ENCODE measurements around the gene IMMP2L. TPM values are rescaled to one million over a fixed set of nuclear protein-coding genes. Genes with fewer than 3 reads are reported as not detected.

IMMP2L gene
- total and polyA plus RNA-seq, 2 experiments from 2014 or later, result 10.1 to 10.4 TPM

GRCh38 chr7:110842796-110843195 is 719.5 kb downstream of the IMMP2L start:
- no peaks in the 10 kb centered on the region for H3K4me1 ChIP-seq (ENCODE audit: insufficient read depth)

GRCh38 chr7:110841840-110842545 is 720.3 kb downstream of the IMMP2L start:
- H3K27me3 ChIP-seq (replicated peaks; ENCODE audit: insufficient read depth), result no peaks in the 10 kb centered on the region
- no peak for DNase-seq
- 4 to 12% methylated on average over 3 of the region's 3 CpGs for whole genome bisulfite sequencing, 2 experiments (ENCODE audit: low coverage in 1 of 2, low lambda C conversion rate in 2 of 2, missing lambda C conversion rate in 2 of 2)

More at GRCh38 chr7:110842796-110843195, 719.5 kb downstream of the IMMP2L start:
- 73 to 74% methylated on average over 4 of the region's 4 CpGs for WGBS, 2 experiments (ENCODE audit: low coverage in 1 of 2, low lambda C conversion rate in 2 of 2, missing lambda C conversion rate in 2 of 2)
- H3K9me2 ChIP-seq (ENCODE audit: insufficient read depth), result no peaks in the 10 kb centered on the region
- H2AFZ ChIP-seq, result no peak overlapping the region
- no peaks in the 10 kb centered on the region for H4K20me1 ChIP-seq (ENCODE audit: insufficient read depth)
- no peaks in the 10 kb centered on the region for H3K9me3 ChIP-seq (ENCODE audit: low read depth)
- in situ Hi-C loops (cut with MboI), result no loop called here
- H3K27ac ChIP-seq, result no peak overlapping the region
- TF ChIP-seq EZH2 (IDR thresholded peaks at IDR 0.05; ENCODE audit: insufficient read depth, poor library complexity, severe bottlenecking) (no peak), EZH2phosphoT487 (IDR thresholded peaks at IDR 0.05; ENCODE audit: insufficient read depth, low read depth) (no peak)
- no peak for DNase-seq
- H3K4me2 ChIP-seq (ENCODE audit: unreplicated experiment), result no peak overlapping the region
- no peaks in the 10 kb centered on the region for H3F3A ChIP-seq (ENCODE audit: insufficient read depth)
- no peaks in the 10 kb centered on the region for H3K79me2 ChIP-seq (ENCODE audit: insufficient read depth)
- H3K36me3 ChIP-seq (ENCODE audit: low read depth), result no peaks in the 10 kb centered on the region
- no peaks in the 10 kb centered on the region for H3K27me3 ChIP-seq (replicated peaks; ENCODE audit: insufficient read depth)
- H3K9ac ChIP-seq, result no peak overlapping the region
- H3K4me3 ChIP-seq, result no peak overlapping the region

GRCh38 chr7:110839866-110840265 is 722.4 kb downstream of the IMMP2L start:
- Histone ChIP-seq H3F3A (ENCODE audit: insufficient read depth) (no peaks in the 10 kb centered on the region), H4K20me1 (ENCODE audit: insufficient read depth) (no peaks in the 10 kb centered on the region), H3K4me1 (ENCODE audit: insufficient read depth) (no peaks in the 10 kb centered on the region), H3K36me3 (ENCODE audit: low read depth) (no peaks in the 10 kb centered on the region), H3K9ac (no peak overlapping the region), H3K27me3 (replicated peaks; ENCODE audit: insufficient read depth) (no peaks in the 10 kb centered on the region), H3K27ac (no peak overlapping the region), H3K9me3 (ENCODE audit: low read depth) (no peaks in the 10 kb centered on the region), H3K9me2 (ENCODE audit: insufficient read depth) (peaks cover 8% of the 10 kb centered on the region; the same call in 1 of the 2 replicates), H2AFZ (no peak overlapping the region), H3K79me2 (ENCODE audit: insufficient read depth) (no peaks in the 10 kb centered on the region), H3K4me2 (ENCODE audit: unreplicated experiment) (no peak overlapping the region), H3K4me3 (no peak overlapping the region)
- TF ChIP-seq EZH2 (IDR thresholded peaks at IDR 0.05; ENCODE audit: insufficient read depth, poor library complexity, severe bottlenecking) (no peak), EZH2phosphoT487 (IDR thresholded peaks at IDR 0.05; ENCODE audit: insufficient read depth, low read depth) (no peak)
- in situ Hi-C loops (cut with MboI), result no loop called here
- 61 to 64% methylated on average over 5 of the region's 5 CpGs for WGBS, 2 experiments (ENCODE audit: low coverage in 1 of 2, low lambda C conversion rate in 2 of 2, missing lambda C conversion rate in 2 of 2)
- peak; percentile 22 for DNase-seq

More at GRCh38 chr7:110841840-110842545, 720.3 kb downstream of the IMMP2L start:
- H4K20me1 ChIP-seq (ENCODE audit: insufficient read depth), result no peaks in the 10 kb centered on the region
- no peak overlapping the region for H2AFZ ChIP-seq
- peaks cover 4% of the 10 kb centered on the region; the same call in 1 of the 2 replicates for H3K9me2 ChIP-seq (ENCODE audit: insufficient read depth)
- H3K9ac ChIP-seq, result no peak overlapping the region
- no peak overlapping the region for H3K4me2 ChIP-seq (ENCODE audit: unreplicated experiment)
- in situ Hi-C loops (cut with MboI), result no loop called here
- H3K27ac ChIP-seq, result no peak overlapping the region
- no peaks in the 10 kb centered on the region for H3K79me2 ChIP-seq (ENCODE audit: insufficient read depth)
- no peak overlapping the region for H3K4me3 ChIP-seq
- H3K4me1 ChIP-seq (ENCODE audit: insufficient read depth), result no peaks in the 10 kb centered on the region
- H3K36me3 ChIP-seq (ENCODE audit: low read depth), result no peaks in the 10 kb centered on the region
- TF ChIP-seq EZH2phosphoT487 (IDR thresholded peaks at IDR 0.05; ENCODE audit: insufficient read depth, low read depth) (no peak), EZH2 (IDR thresholded peaks at IDR 0.05; ENCODE audit: insufficient read depth, poor library complexity, severe bottlenecking) (no peak)
- H3F3A ChIP-seq (ENCODE audit: insufficient read depth), result no peaks in the 10 kb centered on the region
- no peaks in the 10 kb centered on the region for H3K9me3 ChIP-seq (ENCODE audit: low read depth)

- no peaks in the 10 kb centered on the region for H3K36me3 ChIP-seq (ENCODE audit: low read depth)
- H4K20me1 ChIP-seq (ENCODE audit: insufficient read depth), result no peaks in the 10 kb centered on the region
- H3F3A ChIP-seq (ENCODE audit: insufficient read depth), result no peaks in the 10 kb centered on the region
- no peak overlapping the region for H3K9ac ChIP-seq
- H3K9me3 ChIP-seq (ENCODE audit: low read depth), result no peaks in the 10 kb centered on the region
- no peaks in the 10 kb centered on the region for H3K4me1 ChIP-seq (ENCODE audit: insufficient read depth)
- H3K79me2 ChIP-seq (ENCODE audit: insufficient read depth), result no peaks in the 10 kb centered on the region
- in situ Hi-C loops (cut with MboI), result no loop called here
- H3K27me3 ChIP-seq (replicated peaks; ENCODE audit: insufficient read depth), result no peaks in the 10 kb centered on the region
- no peak overlapping the region for H3K4me3 ChIP-seq
- TF ChIP-seq EZH2phosphoT487 (IDR thresholded peaks at IDR 0.05; ENCODE audit: insufficient read depth, low read depth) (no peak), EZH2 (IDR thresholded peaks at IDR 0.05; ENCODE audit: insufficient read depth, poor library complexity, severe bottlenecking) (no peak)
- WGBS, 2 experiments (ENCODE audit: low coverage in 1 of 2, low lambda C conversion rate in 2 of 2, missing lambda C conversion rate in 2 of 2), result 78 to 89% methylated on average over 1 of the region's 1 CpG
- H3K9me2 ChIP-seq (ENCODE audit: insufficient read depth), result peaks cover 8% of the 10 kb centered on the region; the same call in 1 of the 2 replicates
- H3K4me2 ChIP-seq (ENCODE audit: unreplicated experiment), result no peak overlapping the region
- H3K27ac ChIP-seq, result no peak overlapping the region
- no peak overlapping the region for H2AFZ ChIP-seq
- no peak for DNase-seq
Observed at GRCh38 chr7:110835849-110836248, 726.4 kb downstream of the IMMP2L start.

Data from GM23248 (cell line).